Activated B cell treated with CpG ODN at 0.5 μM for 24 hours (primary cell): Measurements from ENCODE around the gene FMN1. TPM values are rescaled to one million over a fixed set of nuclear protein-coding genes. Genes with fewer than 3 reads are reported as not detected.

ENCODE experiments used
- ATAC-seq: fragments of 200-7000 bp; cut with Tn5 transposase; one replicate; pipeline ENCODE4 v1.10.0; 2021; ENCODE audit warnings: low read depth, mild to moderate bottlenecking, moderate library complexity
- CTCF ChIA-PET: fragments of 350-600 bp; sonication (Branson Sonifier 250); formaldehyde crosslinking; loops from one replicate; lab custom pipeline; 2021; ENCODE audit warnings: antibody characterized with exemption; lab: Charles Lee
- POLR2A ChIA-PET: fragments of 350-600 bp; sonication (Branson Sonifier 250); formaldehyde crosslinking; loops from one replicate; lab custom pipeline; 2021; ENCODE audit warnings: antibody characterized with exemption; lab: Charles Lee
- DNase-seq: peaks from one replicate; pipeline ENCODE4 v3.0.0; 2022
- H3K27ac Mint-ChIP-seq: one replicate; pipeline ENCODE4 v1.8.0; 2020; ENCODE audit warnings: mixed read lengths
- H3K27me3 Mint-ChIP-seq: one replicate; pipeline ENCODE4 v1.8.0; 2021; ENCODE audit warnings: mixed read lengths
- H3K36me3 Mint-ChIP-seq: one replicate; pipeline ENCODE4 v1.8.0; 2021; ENCODE audit warnings: low read depth, mixed read lengths
- H3K4me1 Mint-ChIP-seq: one replicate; pipeline ENCODE4 v1.8.0; 2021; ENCODE audit warnings: mixed read lengths
- H3K4me3 Mint-ChIP-seq: one replicate; pipeline ENCODE4 v1.8.0; 2020; ENCODE audit warnings: mild to moderate bottlenecking, mixed read lengths
- H3K9me3 Mint-ChIP-seq: one replicate; pipeline ENCODE4 v1.8.0; 2020; ENCODE audit warnings: mixed read lengths
- CTCF ChIP-seq: fragments of 200-600 bp; IDR thresholded peaks from one replicate; pipeline ENCODE4 v1.8.0; 2022; ENCODE audit warnings: antibody characterized with exemption, mild to moderate bottlenecking
- intact Hi-C: fragments of 100-400 bp; cut with micrococcal nuclease; formaldehyde crosslinking; loops from one replicate; pipeline ENCODE4 v1.15.1; 2024
- total RNA-seq: library from RNA; stranded (reverse); gene quantifications from 2 replicates; pipeline ENCODE4 v1.2.3, GENCODE V29; 2022

The FMN1 gene
- total RNA-seq, 1 donor from 2014 or later, result 0.80 TPM

GRCh38 chr15:32834156-32834555 lies 360.4 kb downstream of the FMN1 start:
- ChIA-PET CTCF (interaction anchor here (1.1 to 5.1 kb wide), 2 partner anchors 9 to 12 kb away, joined by 3 to 39 read pairs; no protein-coding TSS in a partner anchor), POLR2A (interaction anchor here (1.0 to 1.2 kb wide), 3 partner anchors 9 to 74 kb away, joined by 3 to 5 read pairs (median 3); no protein-coding TSS in a partner anchor)
- H3K9me3 Mint-ChIP-seq, result peaks cover 4% of the 10 kb centered on the region
- intact Hi-C loops, result loop anchor here (1.0 to 5.0 kb wide), 3 partner anchors 10 to 73 kb away; no protein-coding TSS in a partner anchor
- no peak overlapping the region for H3K27ac Mint-ChIP-seq
- peaks cover 20% of the 10 kb centered on the region for H3K27me3 Mint-ChIP-seq
- no peak for TF ChIP-seq CTCF
- H3K4me1 Mint-ChIP-seq, result peaks cover 26% of the 10 kb centered on the region
- DNase-seq (no peak), ATAC-seq (peak; percentile 99)
- H3K4me3 Mint-ChIP-seq, result peak overlapping the region; percentile 3
- H3K36me3 Mint-ChIP-seq, result no peaks in the 10 kb centered on the region

GRCh38 chr15:32833379-32833821 lies 361.1 kb downstream of the FMN1 start:
- H3K36me3 Mint-ChIP-seq, result no peaks in the 10 kb centered on the region
- TF ChIP-seq CTCF, result no peak
- peaks cover 16% of the 10 kb centered on the region for H3K27me3 Mint-ChIP-seq
- no peak for DNase-seq
- H3K27ac Mint-ChIP-seq, result no peak overlapping the region
- intact Hi-C loops, result loop anchor here (5.0 kb wide), 1 partner anchor 74 kb away; no protein-coding TSS in a partner anchor
- CTCF ChIA-PET, result interaction anchor here (5.1 kb wide), 1 partner anchor 10 kb away, joined by 39 read pairs; no protein-coding TSS in a partner anchor
- no peak overlapping the region for H3K4me3 Mint-ChIP-seq
- peaks cover 26% of the 10 kb centered on the region for H3K4me1 Mint-ChIP-seq
- peaks cover 4% of the 10 kb centered on the region for H3K9me3 Mint-ChIP-seq
- no peak for ATAC-seq
- POLR2A ChIA-PET, result interaction anchor here (1.0 to 1.2 kb wide), 3 partner anchors 10 to 75 kb away, joined by 3 to 5 read pairs (median 3); no protein-coding TSS in a partner anchor

GRCh38 chr15:32831485-32831884 lies 363.0 kb downstream of the FMN1 start:
- H3K27ac Mint-ChIP-seq, result no peak overlapping the region

GRCh38 chr15:32830241-32830640 lies 364.3 kb downstream of the FMN1 start:
- CTCF ChIA-PET, result interaction anchor here (1.5 kb wide), 1 partner anchor 14 kb away, joined by 6 read pairs; no protein-coding TSS in a partner anchor
- Mint-ChIP-seq H3K36me3 (no peaks in the 10 kb centered on the region), H3K27ac (no peak overlapping the region), H3K4me1 (peaks cover 26% of the 10 kb centered on the region), H3K9me3 (peaks cover 4% of the 10 kb centered on the region), H3K4me3 (no peak overlapping the region), H3K27me3 (peaks cover 12% of the 10 kb centered on the region)
- TF ChIP-seq CTCF, result no peak
- POLR2A ChIA-PET, result no interaction called here
- no peak for ATAC-seq
- DNase-seq, result no peak
- intact Hi-C loops, result loop anchor here (5.0 kb wide), 1 partner anchor 77 kb away; no protein-coding TSS in a partner anchor

More at GRCh38 chr15:32831485-32831884, 363.0 kb downstream of the FMN1 start:
- DNase-seq, result no peak
- ATAC-seq, result no peak
- ChIA-PET POLR2A (no interaction called here), CTCF (interaction anchor here (5.1 kb wide), 1 partner anchor 12 kb away, joined by 39 read pairs; no protein-coding TSS in a partner anchor)
- intact Hi-C loops, result loop anchor here (5.0 kb wide), 1 partner anchor 76 kb away; no protein-coding TSS in a partner anchor
- no peaks in the 10 kb centered on the region for H3K36me3 Mint-ChIP-seq
- peaks cover 26% of the 10 kb centered on the region for H3K4me1 Mint-ChIP-seq
- H3K27me3 Mint-ChIP-seq, result peaks cover 11% of the 10 kb centered on the region
- peaks cover 4% of the 10 kb centered on the region for H3K9me3 Mint-ChIP-seq
- H3K4me3 Mint-ChIP-seq, result no peak overlapping the region
- no peak for TF ChIP-seq CTCF

- DNase-seq, result no peak
- POLR2A ChIA-PET, result no interaction called here
- CTCF ChIA-PET, result interaction anchor here (1.5 kb wide), 1 partner anchor 15 kb away, joined by 6 read pairs; no protein-coding TSS in a partner anchor
- H3K4me3 Mint-ChIP-seq, result no peak overlapping the region
- H3K4me1 Mint-ChIP-seq, result peaks cover 20% of the 10 kb centered on the region
- H3K27ac Mint-ChIP-seq, result no peak overlapping the region
- peaks cover 4% of the 10 kb centered on the region for H3K9me3 Mint-ChIP-seq
- no peak for ATAC-seq
- no peaks in the 10 kb centered on the region for H3K36me3 Mint-ChIP-seq
- peaks cover 19% of the 10 kb centered on the region for H3K27me3 Mint-ChIP-seq
- intact Hi-C loops, result no loop called here
- TF ChIP-seq CTCF, result no peak
Observed at GRCh38 chr15:32829436-32829835, 365.1 kb downstream of the FMN1 start.
